Neural cell (in vitro differentiated cells): ENCODE results near the gene CST8.

Experiments used
- EP300 ChIP-seq: fragments of 450-650 bp; conservative IDR thresholded peaks from 2 replicates; pipeline ENCODE4 v1.6.1; 2014; ENCODE audit warnings: antibody characterized with exemption, mild to moderate bottlenecking, moderate library complexity; ENCODE audit not compliant: poor library complexity, severe bottlenecking
- TF ChIP-seq, protein P1 (sequence below): fragments of 450-650 bp; IDR thresholded peaks from 2 replicates; pipeline ENCODE4 v1.5.1; 2014; ENCODE audit warnings: antibody characterized with exemption, mild to moderate bottlenecking, moderate library complexity; ENCODE audit not compliant: poor library complexity, severe bottlenecking

DNA sequence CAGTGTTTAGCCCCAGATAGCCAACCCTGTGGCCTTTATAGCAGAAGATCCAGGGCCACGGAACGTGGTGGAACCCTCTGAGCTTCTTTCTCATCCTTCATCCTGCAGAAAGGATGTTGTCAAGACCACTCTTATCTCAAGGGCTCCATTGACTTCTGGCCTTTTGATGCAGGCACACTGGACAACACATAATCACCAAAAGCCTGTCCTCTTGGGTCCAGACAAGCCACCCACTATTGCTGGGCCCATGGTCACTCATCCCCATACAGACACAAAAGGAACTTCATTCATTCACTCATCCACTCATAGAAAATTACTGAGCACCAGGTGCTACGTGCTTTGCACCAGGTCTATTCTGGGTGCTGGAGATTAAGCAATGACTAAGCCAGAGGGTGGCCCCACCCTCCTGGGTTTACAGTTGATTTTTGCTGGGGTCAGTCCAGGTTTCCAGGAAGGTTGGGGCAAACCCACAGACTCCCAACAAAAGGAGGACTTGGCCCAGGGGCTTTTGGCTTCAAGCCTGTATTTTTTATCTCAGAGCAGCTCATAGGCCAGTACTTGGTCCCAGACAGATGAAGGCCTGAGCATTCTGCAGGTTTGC lies 2.4 kb downstream of the CST8 start:
- TF ChIP-seq, protein P1, sequence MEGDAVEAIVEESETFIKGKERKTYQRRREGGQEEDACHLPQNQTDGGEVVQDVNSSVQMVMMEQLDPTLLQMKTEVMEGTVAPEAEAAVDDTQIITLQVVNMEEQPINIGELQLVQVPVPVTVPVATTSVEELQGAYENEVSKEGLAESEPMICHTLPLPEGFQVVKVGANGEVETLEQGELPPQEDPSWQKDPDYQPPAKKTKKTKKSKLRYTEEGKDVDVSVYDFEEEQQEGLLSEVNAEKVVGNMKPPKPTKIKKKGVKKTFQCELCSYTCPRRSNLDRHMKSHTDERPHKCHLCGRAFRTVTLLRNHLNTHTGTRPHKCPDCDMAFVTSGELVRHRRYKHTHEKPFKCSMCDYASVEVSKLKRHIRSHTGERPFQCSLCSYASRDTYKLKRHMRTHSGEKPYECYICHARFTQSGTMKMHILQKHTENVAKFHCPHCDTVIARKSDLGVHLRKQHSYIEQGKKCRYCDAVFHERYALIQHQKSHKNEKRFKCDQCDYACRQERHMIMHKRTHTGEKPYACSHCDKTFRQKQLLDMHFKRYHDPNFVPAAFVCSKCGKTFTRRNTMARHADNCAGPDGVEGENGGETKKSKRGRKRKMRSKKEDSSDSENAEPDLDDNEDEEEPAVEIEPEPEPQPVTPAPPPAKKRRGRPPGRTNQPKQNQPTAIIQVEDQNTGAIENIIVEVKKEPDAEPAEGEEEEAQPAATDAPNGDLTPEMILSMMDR: no peak
- TF ChIP-seq EP300: no peak
